Upper lobe of left lung (tissue), 4 donors: ENCODE data around the gene SRPK2.

Experiments
- EP300 ChIP-seq, 4 donors: sonication (generic); formaldehyde crosslinking; IDR thresholded peaks; one replicate each; pipeline ENCODE4 v1.5.1; 2017; ENCODE audit warnings: antibody characterized with exemption in 4 of 4, control low read depth in 2 of 4
- POLR2A ChIP-seq, 4 donors: fragments of 450-650 bp; IDR thresholded peaks; one replicate each; pipeline ENCODE4 v1.5.1; 2016 to 2017; ENCODE audit warnings: antibody characterized with exemption in 4 of 4, mild to moderate bottlenecking in 2 of 4
- POLR2AphosphoS5 ChIP-seq, 2 donors: sonication (generic); formaldehyde crosslinking; IDR thresholded peaks; one replicate each; pipeline ENCODE4 v1.5.1; 2017; ENCODE audit warnings: antibody characterized with exemption in 2 of 2
- TF ChIP-seq, protein P1 (sequence below), 6 experiments: fragments of 450-650 bp in 4 of 6; fragments of 200-600 bp in 2 of 6; sonication (generic) in 2 of 6; IDR thresholded peaks; one replicate each; pipeline ENCODE4 v1.5.1; 2016 to 2019; ENCODE audit warnings: antibody characterized with exemption in 6 of 6

- TF ChIP-seq, protein P1, sequence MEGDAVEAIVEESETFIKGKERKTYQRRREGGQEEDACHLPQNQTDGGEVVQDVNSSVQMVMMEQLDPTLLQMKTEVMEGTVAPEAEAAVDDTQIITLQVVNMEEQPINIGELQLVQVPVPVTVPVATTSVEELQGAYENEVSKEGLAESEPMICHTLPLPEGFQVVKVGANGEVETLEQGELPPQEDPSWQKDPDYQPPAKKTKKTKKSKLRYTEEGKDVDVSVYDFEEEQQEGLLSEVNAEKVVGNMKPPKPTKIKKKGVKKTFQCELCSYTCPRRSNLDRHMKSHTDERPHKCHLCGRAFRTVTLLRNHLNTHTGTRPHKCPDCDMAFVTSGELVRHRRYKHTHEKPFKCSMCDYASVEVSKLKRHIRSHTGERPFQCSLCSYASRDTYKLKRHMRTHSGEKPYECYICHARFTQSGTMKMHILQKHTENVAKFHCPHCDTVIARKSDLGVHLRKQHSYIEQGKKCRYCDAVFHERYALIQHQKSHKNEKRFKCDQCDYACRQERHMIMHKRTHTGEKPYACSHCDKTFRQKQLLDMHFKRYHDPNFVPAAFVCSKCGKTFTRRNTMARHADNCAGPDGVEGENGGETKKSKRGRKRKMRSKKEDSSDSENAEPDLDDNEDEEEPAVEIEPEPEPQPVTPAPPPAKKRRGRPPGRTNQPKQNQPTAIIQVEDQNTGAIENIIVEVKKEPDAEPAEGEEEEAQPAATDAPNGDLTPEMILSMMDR (IDR thresholded peaks at IDR 0.05): no peak
- TF ChIP-seq POLR2AphosphoS5 (IDR thresholded peaks at IDR 0.05): no peak
- no peak for TF ChIP-seq POLR2A (IDR thresholded peaks at IDR 0.05)
- TF ChIP-seq EP300 (IDR thresholded peaks at IDR 0.05): no peak
Measured at GRCh38 chr7:105156731-105157130, 232.0 kb downstream of the SRPK2 start.
